ENCODE data around the gene TCAP.

TCAP gene

GRCh38 chr17:39627047-39627711 is 38.0 kb upstream of the TCAP start:
- TF ChIP-seq, protein P1, sequence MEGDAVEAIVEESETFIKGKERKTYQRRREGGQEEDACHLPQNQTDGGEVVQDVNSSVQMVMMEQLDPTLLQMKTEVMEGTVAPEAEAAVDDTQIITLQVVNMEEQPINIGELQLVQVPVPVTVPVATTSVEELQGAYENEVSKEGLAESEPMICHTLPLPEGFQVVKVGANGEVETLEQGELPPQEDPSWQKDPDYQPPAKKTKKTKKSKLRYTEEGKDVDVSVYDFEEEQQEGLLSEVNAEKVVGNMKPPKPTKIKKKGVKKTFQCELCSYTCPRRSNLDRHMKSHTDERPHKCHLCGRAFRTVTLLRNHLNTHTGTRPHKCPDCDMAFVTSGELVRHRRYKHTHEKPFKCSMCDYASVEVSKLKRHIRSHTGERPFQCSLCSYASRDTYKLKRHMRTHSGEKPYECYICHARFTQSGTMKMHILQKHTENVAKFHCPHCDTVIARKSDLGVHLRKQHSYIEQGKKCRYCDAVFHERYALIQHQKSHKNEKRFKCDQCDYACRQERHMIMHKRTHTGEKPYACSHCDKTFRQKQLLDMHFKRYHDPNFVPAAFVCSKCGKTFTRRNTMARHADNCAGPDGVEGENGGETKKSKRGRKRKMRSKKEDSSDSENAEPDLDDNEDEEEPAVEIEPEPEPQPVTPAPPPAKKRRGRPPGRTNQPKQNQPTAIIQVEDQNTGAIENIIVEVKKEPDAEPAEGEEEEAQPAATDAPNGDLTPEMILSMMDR (IDR thresholded peaks at IDR 0.05), result no peak

- TF ChIP-seq, protein P1 (IDR thresholded peaks at IDR 0.05), result no peak
These were observed 37.2 kb upstream of the TCAP start for GRCh38 chr17:39627712-39628516.

- TF ChIP-seq, protein P1 (IDR thresholded peaks at IDR 0.05), result no peak
These were observed 36.3 kb upstream of the TCAP start for GRCh38 chr17:39628655-39629493.

DNA sequence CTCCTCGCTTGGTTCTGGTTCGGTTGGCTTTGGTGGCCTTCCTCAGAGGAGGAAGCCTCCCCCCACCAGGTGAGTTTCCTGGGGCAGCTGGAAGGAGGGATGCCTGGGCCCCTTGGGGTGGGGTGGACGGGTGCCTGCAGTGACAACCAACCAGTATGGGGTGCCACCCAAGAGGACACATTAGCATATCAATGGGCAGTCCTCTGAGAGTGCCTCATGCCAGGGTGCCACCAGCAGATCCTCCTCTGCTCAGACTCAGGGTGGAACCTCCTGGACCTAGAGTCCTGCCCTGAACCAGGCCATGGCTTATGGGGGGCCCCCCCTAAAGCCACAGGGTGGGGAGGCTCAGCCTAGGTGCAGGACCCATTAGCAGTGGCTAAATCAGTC is 35.7 kb upstream of the TCAP start:
- TF ChIP-seq, protein P1 (IDR thresholded peaks at IDR 0.05), result no peak

DNA sequence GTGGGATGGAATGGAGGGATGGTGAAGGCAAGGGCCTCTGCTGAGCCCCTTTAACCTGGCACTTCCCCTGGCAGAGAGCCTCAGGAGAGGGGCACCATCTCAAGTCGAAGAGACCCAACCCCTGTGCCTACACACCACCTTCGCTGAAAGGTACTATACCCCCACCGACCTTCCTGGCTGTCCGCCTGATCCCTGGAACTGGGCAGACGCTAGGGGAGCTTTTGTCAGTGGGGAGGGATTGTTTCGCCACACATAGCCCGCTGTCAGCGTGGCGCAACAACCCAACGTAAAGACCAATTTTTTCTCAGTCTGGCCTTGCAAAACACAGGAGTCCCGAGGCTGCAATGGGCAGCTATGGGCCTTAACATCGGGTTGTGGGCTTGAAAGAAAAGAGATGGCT is 35.3 kb upstream of the TCAP start:
- TF ChIP-seq, protein P1 (IDR thresholded peaks at IDR 0.05), result no peak

DNA sequence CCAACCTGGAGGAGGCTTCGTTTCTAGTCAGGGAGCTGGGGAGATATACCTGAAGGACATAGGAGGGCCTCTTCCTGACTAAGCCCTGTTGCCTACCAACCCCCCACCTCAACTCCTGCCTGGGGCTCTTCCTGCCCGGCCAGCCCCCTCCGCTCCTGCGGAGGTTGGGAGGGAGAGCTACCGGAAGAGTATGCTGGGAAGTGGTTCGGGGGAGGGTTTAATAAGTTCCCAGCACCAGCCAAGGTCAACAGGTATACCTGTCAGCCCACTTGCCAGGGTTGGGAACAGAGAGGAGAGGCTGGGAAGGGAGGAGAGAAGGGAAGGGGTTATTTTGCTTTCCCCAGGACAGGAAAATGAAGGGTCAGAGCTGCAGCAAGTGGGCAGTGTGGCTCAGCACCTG is 33.7 kb upstream of the TCAP start:
- TF ChIP-seq, protein P1 (IDR thresholded peaks at IDR 0.05), result no peak

- TF ChIP-seq, protein P1 (IDR thresholded peaks at IDR 0.05), result no peak
These were observed 32.8 kb upstream of the TCAP start for GRCh38 chr17:39632153-39632941.

All from LNCAP (cell line).